ENCODE results near the gene TTC17.

Gene TTC17

DNA sequence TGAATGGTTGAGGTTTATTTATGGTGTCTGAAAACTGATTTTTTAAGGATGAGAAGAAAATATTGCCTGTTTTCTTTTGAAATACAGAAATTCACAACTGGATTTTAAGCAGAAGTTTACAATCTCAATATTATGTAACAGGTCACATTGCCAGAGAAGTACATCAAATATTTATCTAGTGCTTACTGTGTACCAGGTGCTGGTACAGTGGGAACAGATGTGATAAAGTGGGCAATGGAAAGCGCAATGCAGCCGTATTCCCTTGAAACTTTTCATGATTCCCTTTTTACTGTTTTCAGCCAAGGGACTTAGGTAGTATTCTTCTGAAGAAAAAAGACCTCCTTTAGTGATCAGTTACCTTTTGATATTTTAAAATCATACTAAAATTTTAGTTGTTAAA is 49.6 kb downstream of the TTC17 start:
- H3K27ac ChIP-seq (replicated peaks; ENCODE audit: low read length), result no peak overlapping the region
- no peak for DNase-seq (ENCODE audit: low spot score)
- H3K9me3 ChIP-seq (replicated peaks in 1 of 2; ENCODE audit: control insufficient read depth in 2 of 2, insufficient read depth in 1 of 2, low read depth in 1 of 2, low read length in 2 of 2), result peaks cover 0 to 10% of the 10 kb centered on the region in 2 donors
- H4K8ac ChIP-seq (ENCODE audit: low read depth, low read length), result no peak overlapping the region
- no peak overlapping the region for H3K4me2 ChIP-seq (ENCODE audit: insufficient read depth, low read length, poor library complexity, severe bottlenecking)
- H3K14ac ChIP-seq (ENCODE audit: low read length), result no peak overlapping the region
- no peak overlapping the region for H4K91ac ChIP-seq (ENCODE audit: low read depth, low read length, poor library complexity)
- no peak overlapping the region for H2BK15ac ChIP-seq (ENCODE audit: low read length)
- no peak overlapping the region for H2BK5ac ChIP-seq (ENCODE audit: low read length)
- H2BK120ac ChIP-seq (ENCODE audit: low read depth, low read length), result no peak overlapping the region
- no peaks in the 10 kb centered on the region for H3K79me1 ChIP-seq (ENCODE audit: low read depth, low read length)
- H2BK12ac ChIP-seq (ENCODE audit: low read length), result no peak overlapping the region
- peaks cover 18 to 100% of the 10 kb centered on the region in 2 donors for H3K36me3 ChIP-seq (replicated peaks in 1 of 2; ENCODE audit: control insufficient read depth in 2 of 2, insufficient read depth in 2 of 2, low read length in 2 of 2)
- no peak overlapping the region for H2AK5ac ChIP-seq (ENCODE audit: low read depth, low read length)
- no peak overlapping the region for H2AFZ ChIP-seq (ENCODE audit: low read length)
- whole genome bisulfite sequencing, 2 donors (ENCODE audit: extremely low coverage in 2 of 2, insufficient read length in 2 of 2, insufficient replicate concordance in 1 of 2), result no CpG with 5 or more reads among the region's 2 CpGs
- no peak overlapping the region for H3K4me3 ChIP-seq (ENCODE audit: low read length in 2 of 2)
- H3K23ac ChIP-seq (ENCODE audit: low read depth, low read length, poor library complexity), result no peak overlapping the region
- no peaks in the 10 kb centered on the region for H3K27me3 ChIP-seq (ENCODE audit: control insufficient read depth in 3 of 3, insufficient read depth in 3 of 3, low read depth in 1 of 3, low read length in 3 of 3)
- no peak overlapping the region for H3K18ac ChIP-seq (ENCODE audit: low read length)
- H3K4ac ChIP-seq (ENCODE audit: low read length), result no peak overlapping the region
- no peaks in the 10 kb centered on the region for H3K4me1 ChIP-seq (ENCODE audit: control insufficient read depth in 2 of 2, insufficient read depth in 1 of 2, low read depth in 1 of 2, low read length in 2 of 2)
- no peak overlapping the region for H3K9ac ChIP-seq (ENCODE audit: low read depth, low read length, poor library complexity)

- H2BK15ac ChIP-seq (ENCODE audit: low read length), result no peak overlapping the region
- H3K27me3 ChIP-seq (ENCODE audit: control insufficient read depth in 3 of 3, insufficient read depth in 3 of 3, low read depth in 1 of 3, low read length in 3 of 3), result no peaks in the 10 kb centered on the region
- H3K79me1 ChIP-seq (ENCODE audit: low read depth, low read length), result no peaks in the 10 kb centered on the region
- no peak overlapping the region for H4K8ac ChIP-seq (ENCODE audit: low read depth, low read length)
- peaks cover 0 to 10% of the 10 kb centered on the region in 2 donors for H3K9me3 ChIP-seq (replicated peaks in 1 of 2; ENCODE audit: control insufficient read depth in 2 of 2, insufficient read depth in 1 of 2, low read depth in 1 of 2, low read length in 2 of 2)
- H3K9ac ChIP-seq (ENCODE audit: low read depth, low read length, poor library complexity), result no peak overlapping the region
- no peak overlapping the region for H3K4me3 ChIP-seq (ENCODE audit: low read length in 2 of 2)
- no peak overlapping the region for H3K18ac ChIP-seq (ENCODE audit: low read length)
- H3K4ac ChIP-seq (ENCODE audit: low read length), result no peak overlapping the region
- no peak overlapping the region for H3K14ac ChIP-seq (ENCODE audit: low read length)
- H3K27ac ChIP-seq (replicated peaks; ENCODE audit: low read length), result no peak overlapping the region
- H2AK5ac ChIP-seq (ENCODE audit: low read depth, low read length), result no peak overlapping the region
- DNase-seq (ENCODE audit: low spot score), result no peak
- H3K4me2 ChIP-seq (ENCODE audit: insufficient read depth, low read length, poor library complexity, severe bottlenecking), result no peak overlapping the region
- no peak overlapping the region for H4K91ac ChIP-seq (ENCODE audit: low read depth, low read length, poor library complexity)
- WGBS, 2 donors (ENCODE audit: extremely low coverage in 2 of 2, insufficient read length in 2 of 2, insufficient replicate concordance in 1 of 2), result no CpG with 5 or more reads among the region's 5 CpGs
- H2BK12ac ChIP-seq (ENCODE audit: low read length), result no peak overlapping the region
- no peak overlapping the region for H2BK120ac ChIP-seq (ENCODE audit: low read depth, low read length)
- H3K36me3 ChIP-seq (replicated peaks in 1 of 2; ENCODE audit: control insufficient read depth in 2 of 2, insufficient read depth in 2 of 2, low read length in 2 of 2), result peaks cover 17 to 100% of the 10 kb centered on the region in 2 donors
- H2AFZ ChIP-seq (ENCODE audit: low read length), result no peak overlapping the region
- no peak overlapping the region for H3K23ac ChIP-seq (ENCODE audit: low read depth, low read length, poor library complexity)
- no peak overlapping the region for H2BK5ac ChIP-seq (ENCODE audit: low read length)
- no peaks in the 10 kb centered on the region for H3K4me1 ChIP-seq (ENCODE audit: control insufficient read depth in 2 of 2, insufficient read depth in 1 of 2, low read depth in 1 of 2, low read length in 2 of 2)
These were observed 51.7 kb downstream of the TTC17 start for GRCh38 chr11:43410394-43410793.

GRCh38 chr11:43418197-43418596 is 59.5 kb downstream of the TTC17 start:
- Histone ChIP-seq H4K8ac (ENCODE audit: low read depth, low read length) (no peak overlapping the region), H3K4me2 (ENCODE audit: insufficient read depth, low read length, poor library complexity, severe bottlenecking) (no peak overlapping the region), H2BK12ac (ENCODE audit: low read length) (no peak overlapping the region), H2BK120ac (ENCODE audit: low read depth, low read length) (no peak overlapping the region), H2BK15ac (ENCODE audit: low read length) (no peak overlapping the region), H3K4ac (ENCODE audit: low read length) (no peak overlapping the region), H3K14ac (ENCODE audit: low read length) (no peak overlapping the region), H3K9me3 (replicated peaks in 1 of 2; ENCODE audit: control insufficient read depth in 2 of 2, insufficient read depth in 1 of 2, low read depth in 1 of 2, low read length in 2 of 2) (no peaks in the 10 kb centered on the region), H3K18ac (ENCODE audit: low read length) (no peak overlapping the region), H2AFZ (ENCODE audit: low read length) (no peak overlapping the region), H3K9ac (ENCODE audit: low read depth, low read length, poor library complexity) (no peak overlapping the region), H3K23ac (ENCODE audit: low read depth, low read length, poor library complexity) (no peak overlapping the region), H3K36me3 (replicated peaks in 1 of 2; ENCODE audit: control insufficient read depth in 2 of 2, insufficient read depth in 2 of 2, low read length in 2 of 2) (peaks cover 4 to 68% of the 10 kb centered on the region in 2 donors), H4K91ac (ENCODE audit: low read depth, low read length, poor library complexity) (no peak overlapping the region), H3K79me1 (ENCODE audit: low read depth, low read length) (no peaks in the 10 kb centered on the region), H2BK5ac (ENCODE audit: low read length) (no peak overlapping the region), H3K4me1 (ENCODE audit: control insufficient read depth in 2 of 2, insufficient read depth in 1 of 2, low read depth in 1 of 2, low read length in 2 of 2) (no peaks in the 10 kb centered on the region), H3K4me3 (ENCODE audit: low read length in 2 of 2) (no peak overlapping the region), H3K27ac (replicated peaks; ENCODE audit: low read length) (no peak overlapping the region), H2AK5ac (ENCODE audit: low read depth, low read length) (no peak overlapping the region), H3K27me3 (ENCODE audit: control insufficient read depth in 3 of 3, insufficient read depth in 3 of 3, low read depth in 1 of 3, low read length in 3 of 3) (no peaks in the 10 kb centered on the region)
- no CpG with 5 or more reads among the region's 2 CpGs for WGBS, 2 donors (ENCODE audit: extremely low coverage in 2 of 2, insufficient read length in 2 of 2, insufficient replicate concordance in 1 of 2)
- DNase-seq (ENCODE audit: low spot score), result no peak

GRCh38 chr11:43419460-43419859 is 60.7 kb downstream of the TTC17 start:
- H2AFZ ChIP-seq (ENCODE audit: low read length), result no peak overlapping the region
- H3K14ac ChIP-seq (ENCODE audit: low read length), result no peak overlapping the region
- H2BK15ac ChIP-seq (ENCODE audit: low read length), result no peak overlapping the region
- H3K36me3 ChIP-seq (replicated peaks in 1 of 2; ENCODE audit: control insufficient read depth in 2 of 2, insufficient read depth in 2 of 2, low read length in 2 of 2), result peaks cover 3 to 55% of the 10 kb centered on the region in 2 donors
- no peak overlapping the region for H2BK5ac ChIP-seq (ENCODE audit: low read length)
- no peaks in the 10 kb centered on the region for H3K27me3 ChIP-seq (ENCODE audit: control insufficient read depth in 3 of 3, insufficient read depth in 3 of 3, low read depth in 1 of 3, low read length in 3 of 3)
- no peaks in the 10 kb centered on the region for H3K4me1 ChIP-seq (ENCODE audit: control insufficient read depth in 2 of 2, insufficient read depth in 1 of 2, low read depth in 1 of 2, low read length in 2 of 2)
- H4K8ac ChIP-seq (ENCODE audit: low read depth, low read length), result no peak overlapping the region
- no peak overlapping the region for H3K4ac ChIP-seq (ENCODE audit: low read length)
- no peak overlapping the region for H3K9ac ChIP-seq (ENCODE audit: low read depth, low read length, poor library complexity)
- no peak overlapping the region for H2BK12ac ChIP-seq (ENCODE audit: low read length)
- no peaks in the 10 kb centered on the region for H3K79me1 ChIP-seq (ENCODE audit: low read depth, low read length)
- no peak overlapping the region for H2BK120ac ChIP-seq (ENCODE audit: low read depth, low read length)
- DNase-seq (ENCODE audit: low spot score), result no peak
- no peak overlapping the region for H3K23ac ChIP-seq (ENCODE audit: low read depth, low read length, poor library complexity)
- no peak overlapping the region for H2AK5ac ChIP-seq (ENCODE audit: low read depth, low read length)
- H3K9me3 ChIP-seq (replicated peaks in 1 of 2; ENCODE audit: control insufficient read depth in 2 of 2, insufficient read depth in 1 of 2, low read depth in 1 of 2, low read length in 2 of 2), result no peaks in the 10 kb centered on the region
- no peak overlapping the region for H4K91ac ChIP-seq (ENCODE audit: low read depth, low read length, poor library complexity)
- H3K4me2 ChIP-seq (ENCODE audit: insufficient read depth, low read length, poor library complexity, severe bottlenecking), result no peak overlapping the region
- H3K18ac ChIP-seq (ENCODE audit: low read length), result no peak overlapping the region
- no peak overlapping the region for H3K27ac ChIP-seq (replicated peaks; ENCODE audit: low read length)
- H3K4me3 ChIP-seq (ENCODE audit: low read length in 2 of 2), result no peak overlapping the region

Measured in neuronal stem cell (in vitro differentiated cells).